B cell (primary cell): Measurements from ENCODE around the gene KLC4. TPM values are rescaled to one million over a fixed set of nuclear protein-coding genes. Genes with fewer than 3 reads are reported as not detected.

Source experiments
- ATAC-seq: fragments of 200-7000 bp; cut with Tn5 transposase; one replicate; pipeline ENCODE4 v1.10.0; 2021; ENCODE audit warnings: low read depth, mild to moderate bottlenecking, moderate number of reproducible peaks, moderate library complexity
- CTCF ChIA-PET: fragments of 350-600 bp; sonication (Branson Sonifier 250); formaldehyde crosslinking; loops from one replicate; lab custom pipeline; 2021; ENCODE audit warnings: antibody characterized with exemption, inconsistent platforms; lab: Charles Lee
- POLR2A ChIA-PET: fragments of 350-600 bp; sonication (Branson Sonifier 250); formaldehyde crosslinking; loops from one replicate; lab custom pipeline; 2021; ENCODE audit warnings: antibody characterized with exemption; lab: Charles Lee
- DNase-seq: peaks from one replicate; pipeline ENCODE4 v3.0.0; 2013
- H2AFZ ChIP-seq: 2 replicates; pipeline ENCODE4 v1.6.1; 2012; ENCODE audit warnings: mild to moderate bottlenecking, low read depth, low read length; ENCODE audit not compliant: insufficient read depth, poor library complexity, severe bottlenecking
- H3K27ac ChIP-seq, 2 donors: 1 replicate in 1 of 2; 2 replicates in 1 of 2; pipeline ENCODE4 v1.5.1; 2012 to 2013; ENCODE audit warnings: low read length in 2 of 2, mild to moderate bottlenecking in 2 of 2, moderate library complexity in 1 of 2
- H3K27me3 ChIP-seq, 4 experiments: fragments of 200-600 bp in 1 of 4; sonication (generic) in 1 of 4; replicated peaks in 1 of 4; 1 replicate in 2 of 4; 2 replicates in 2 of 4; pipeline versions ENCODE4 v1.6.1 to v1.7.0; 2013 to 2016; ENCODE audit warnings: low read length in 3 of 4, mild to moderate bottlenecking in 2 of 4, mixed read lengths in 1 of 4, moderate library complexity in 1 of 4; ENCODE audit not compliant: insufficient read depth in 4 of 4, control insufficient read depth in 3 of 4; ENCODE audit errors: control extremely low read depth in 1 of 4
- H3K36me3 ChIP-seq, 2 experiments: replicated peaks in 1 of 2; 1 replicate in 1 of 2; 2 replicates in 1 of 2; pipeline versions ENCODE4 v1.6.1 to v1.7.1; 2013; ENCODE audit warnings: low read length in 1 of 2; ENCODE audit not compliant: insufficient read depth in 2 of 2, control insufficient read depth in 1 of 2; ENCODE audit errors: control extremely low read depth in 1 of 2, extremely low read depth in 1 of 2
- H3K4me1 ChIP-seq, 2 donors: fragments of 200-600 bp in 1 of 2; sonication (generic) in 1 of 2; 1 replicate in 1 of 2; 2 replicates in 1 of 2; pipeline versions ENCODE4 v1.5.1 to v1.6.1; 2013 to 2017; ENCODE audit warnings: low read length in 2 of 2; ENCODE audit not compliant: control insufficient read depth in 2 of 2, insufficient read depth in 2 of 2
- H3K4me2 ChIP-seq: replicated peaks from 2 replicates; pipeline ENCODE3; 2012; ENCODE audit warnings: mild to moderate bottlenecking, low read depth, low read length; ENCODE audit not compliant: poor library complexity, severe bottlenecking
- H3K4me3 ChIP-seq, 5 experiments: fragments of 200-600 bp in 1 of 5; sonication (generic) in 1 of 5; 1 replicate in 3 of 5; 2 replicates in 2 of 5; pipeline versions ENCODE4 v1.5.1 to v1.7.0; 2011 to 2016; ENCODE audit warnings: low read length in 4 of 5, mild to moderate bottlenecking in 4 of 5, low read depth in 2 of 5, control low read depth in 1 of 5, moderate library complexity in 1 of 5; ENCODE audit not compliant: insufficient read depth in 1 of 5; ENCODE audit errors: control extremely low read depth in 1 of 5, extremely low read depth in 1 of 5
- H3K79me2 ChIP-seq: fragments of 200-600 bp; sonication (generic); one replicate; pipeline ENCODE4 v1.6.0; 2016; ENCODE audit warnings: low read length; ENCODE audit not compliant: control insufficient read depth, insufficient read depth
- H3K9ac ChIP-seq: fragments of 200-600 bp; sonication (generic); 2 replicates; pipeline ENCODE4 v1.6.1; 2017; ENCODE audit warnings: mild to moderate bottlenecking, low read length, moderate library complexity
- H3K9me3 ChIP-seq, 3 donors: one replicate each; pipeline versions ENCODE4 v1.6.1 to v1.7.1; 2013; ENCODE audit warnings: low read length in 2 of 3; ENCODE audit not compliant: control insufficient read depth in 2 of 3, insufficient read depth in 1 of 3; ENCODE audit errors: control extremely low read depth in 1 of 3
- H4K20me1 ChIP-seq: 2 replicates; pipeline ENCODE4 v1.6.0; 2012; ENCODE audit warnings: mild to moderate bottlenecking, low read length; ENCODE audit not compliant: insufficient read depth, control insufficient read depth, poor library complexity, severe bottlenecking
- H3K27ac Mint-ChIP-seq: one replicate; pipeline ENCODE4 v1.8.0; 2021; ENCODE audit warnings: mixed read lengths
- H3K27me3 Mint-ChIP-seq: one replicate; pipeline ENCODE4 v1.8.0; 2021; ENCODE audit warnings: mixed read lengths
- H3K4me1 Mint-ChIP-seq: one replicate; pipeline ENCODE4 v1.8.0; 2021; ENCODE audit warnings: mixed read lengths
- H3K4me3 Mint-ChIP-seq: one replicate; pipeline ENCODE4 v1.8.0; 2021; ENCODE audit warnings: mixed read lengths
- H3K9me3 Mint-ChIP-seq: one replicate; pipeline ENCODE4 v1.8.0; 2022; ENCODE audit warnings: mixed read lengths; ENCODE audit not compliant: insufficient read depth
- EZH2 ChIP-seq: IDR thresholded peaks from 2 replicates; pipeline ENCODE4 v1.6.1; 2012; ENCODE audit warnings: borderline replicate concordance, low read depth, mild to moderate bottlenecking, moderate library complexity, low read length; ENCODE audit not compliant: insufficient read depth, poor library complexity, severe bottlenecking
- WGBS: methylation state at CpG from one replicate; pipeline ENCODE4 v1.1.5; 2013; ENCODE audit warnings: missing lambda C conversion rate; ENCODE audit not compliant: insufficient coverage; 5-methylcytosine and 5-hydroxymethylcytosine counted together
- intact Hi-C: fragments of 100-400 bp; cut with micrococcal nuclease; formaldehyde crosslinking; loops from one replicate; pipeline ENCODE4 v1.10.0; 2022
- polyA plus RNA-seq: library from polyadenylated mRNA; depleted of rRNA; stranded (reverse); fragments of >200 nt; gene quantifications from 2 replicates; pipeline ENCODE4 v1.2.3, GENCODE V29; 2012
- total RNA-seq, 2 donors: library from RNA; stranded (reverse); fragments of 120-200 nt in 1 of 2; gene quantifications; 1 replicate in 1 of 2; 2 replicates in 1 of 2; pipeline versions ENCODE4 v1.2.3 to v1.2.4, GENCODE V29; 2013 to 2022
- TF ChIP-seq, protein P1 (sequence below): fragments of 200-600 bp; IDR thresholded peaks from one replicate; pipeline ENCODE4 v1.8.0; 2022; ENCODE audit warnings: antibody characterized with exemption, mild to moderate bottlenecking

The KLC4 gene
- total and polyA plus RNA-seq, 2 donors (not counting 1 experiment from before 2014, with no cell fraction given) = 30.6 to 52.7 TPM

DNA sequence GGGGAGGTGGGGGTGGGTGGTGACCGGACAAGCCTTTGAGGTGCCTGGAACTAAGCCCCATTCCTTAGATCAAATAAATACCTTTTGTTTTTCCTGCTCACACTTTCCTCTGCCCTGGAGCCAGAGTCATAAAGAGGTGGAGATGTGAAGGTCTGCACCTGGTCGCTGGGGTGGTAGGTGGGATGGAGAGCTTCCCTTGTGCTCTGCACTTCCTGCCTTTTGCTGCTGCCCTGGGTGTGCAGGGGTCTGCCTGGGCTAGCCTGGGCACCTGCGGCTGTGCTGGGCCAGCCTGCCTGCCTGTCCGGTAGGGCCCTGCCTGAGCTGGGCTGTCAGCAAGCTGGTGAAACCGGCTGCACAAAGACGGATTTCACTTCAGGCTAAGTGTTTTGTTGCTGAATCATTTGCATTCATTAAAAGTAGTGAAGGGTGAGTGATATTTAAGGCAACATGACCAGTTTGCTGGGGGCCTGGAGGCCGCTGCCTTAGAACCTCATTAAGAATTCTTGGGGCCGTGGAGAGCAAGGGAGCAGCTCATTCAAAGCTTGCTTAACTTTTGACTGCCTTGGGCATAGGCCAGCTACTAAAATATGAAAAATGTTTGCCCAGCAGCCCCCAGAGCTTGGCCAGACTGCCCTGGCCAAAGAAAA lies 37.1 kb downstream of the KLC4 start:
- ATAC-seq = no peak
- Histone ChIP-seq H3K9ac (no peak overlapping the region), H3K4me1 (no peaks in the 10 kb centered on the region), H3K9me3 (no peaks in the 10 kb centered on the region), H3K4me3 (no peak overlapping the region), H3K27ac (no peak overlapping the region), H2AFZ (peak overlapping the region; percentile 41), H3K79me2 (no peaks in the 10 kb centered on the region), H3K27me3 (no peaks in the 10 kb centered on the region), H3K4me2 (no peak overlapping the region), H3K36me3 (no peaks in the 10 kb centered on the region), H4K20me1 (no peaks in the 10 kb centered on the region)
- Mint-ChIP-seq H3K9me3 (no peaks in the 10 kb centered on the region), H3K4me1 (peaks cover 5% of the 10 kb centered on the region), H3K4me3 (no peak overlapping the region), H3K27ac (no peak overlapping the region), H3K27me3 (no peaks in the 10 kb centered on the region)
- intact Hi-C loops = no loop called here
- POLR2A ChIA-PET = interaction anchor here (0.6 kb wide), 1 partner anchor 215 kb away, joined by 4 read pairs; no protein-coding TSS in a partner anchor
- WGBS = 68% methylated on average over 7 of the region's 8 CpGs
- no peak for DNase-seq
- TF ChIP-seq, protein P1, sequence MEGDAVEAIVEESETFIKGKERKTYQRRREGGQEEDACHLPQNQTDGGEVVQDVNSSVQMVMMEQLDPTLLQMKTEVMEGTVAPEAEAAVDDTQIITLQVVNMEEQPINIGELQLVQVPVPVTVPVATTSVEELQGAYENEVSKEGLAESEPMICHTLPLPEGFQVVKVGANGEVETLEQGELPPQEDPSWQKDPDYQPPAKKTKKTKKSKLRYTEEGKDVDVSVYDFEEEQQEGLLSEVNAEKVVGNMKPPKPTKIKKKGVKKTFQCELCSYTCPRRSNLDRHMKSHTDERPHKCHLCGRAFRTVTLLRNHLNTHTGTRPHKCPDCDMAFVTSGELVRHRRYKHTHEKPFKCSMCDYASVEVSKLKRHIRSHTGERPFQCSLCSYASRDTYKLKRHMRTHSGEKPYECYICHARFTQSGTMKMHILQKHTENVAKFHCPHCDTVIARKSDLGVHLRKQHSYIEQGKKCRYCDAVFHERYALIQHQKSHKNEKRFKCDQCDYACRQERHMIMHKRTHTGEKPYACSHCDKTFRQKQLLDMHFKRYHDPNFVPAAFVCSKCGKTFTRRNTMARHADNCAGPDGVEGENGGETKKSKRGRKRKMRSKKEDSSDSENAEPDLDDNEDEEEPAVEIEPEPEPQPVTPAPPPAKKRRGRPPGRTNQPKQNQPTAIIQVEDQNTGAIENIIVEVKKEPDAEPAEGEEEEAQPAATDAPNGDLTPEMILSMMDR = no peak
- no peak for TF ChIP-seq EZH2
- CTCF ChIA-PET = no interaction called here

DNA sequence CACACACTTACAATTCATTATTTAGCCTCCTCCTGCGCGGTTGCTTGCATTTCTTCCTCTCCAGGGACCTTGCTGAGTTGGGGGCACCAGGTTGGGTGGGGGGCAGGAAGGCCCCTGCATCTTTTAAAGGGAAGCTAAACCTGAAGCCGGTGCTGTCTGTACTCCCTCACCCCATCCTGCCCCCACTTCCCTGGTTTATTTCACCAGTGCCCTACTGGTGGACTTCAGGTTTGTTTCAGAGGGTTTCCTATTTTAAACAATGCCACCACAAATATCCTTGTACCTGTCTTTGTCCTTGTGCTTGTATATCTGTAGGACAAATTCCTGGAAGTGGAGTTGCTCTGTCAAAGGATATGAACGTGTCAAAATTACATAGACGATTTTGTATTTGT lies 37.7 kb downstream of the KLC4 start:
- no peak for ATAC-seq
- Histone ChIP-seq H4K20me1 (no peaks in the 10 kb centered on the region), H2AFZ (no peak overlapping the region), H3K9me3 (no peaks in the 10 kb centered on the region), H3K27ac (no peak overlapping the region), H3K79me2 (no peaks in the 10 kb centered on the region), H3K4me3 (no peak overlapping the region), H3K4me2 (no peak overlapping the region), H3K4me1 (no peaks in the 10 kb centered on the region), H3K27me3 (no peaks in the 10 kb centered on the region), H3K36me3 (no peaks in the 10 kb centered on the region), H3K9ac (no peak overlapping the region)
- ChIA-PET CTCF (no interaction called here), POLR2A (interaction anchor here (0.6 kb wide), 1 partner anchor 215 kb away, joined by 4 read pairs; no protein-coding TSS in a partner anchor)
- no peak for TF ChIP-seq EZH2
- TF ChIP-seq, protein P1 = no peak
- WGBS = no CpG with 5 or more reads among the region's 5 CpGs
- DNase-seq = no peak
- Mint-ChIP-seq H3K4me1 (peaks cover 5% of the 10 kb centered on the region), H3K27me3 (no peaks in the 10 kb centered on the region), H3K4me3 (no peak overlapping the region), H3K27ac (no peak overlapping the region), H3K9me3 (no peaks in the 10 kb centered on the region)
- intact Hi-C loops = no loop called here
